Head of caudate nucleus (tissue), 42 donors: ENCODE results near the gene ORMDL3.
"Not testable (repeated sequence)": the region's sequence is repeated elsewhere in the genome, so short reads cannot be mapped to it uniquely, and the experiment has no call there.

Source experiments
- DNase-seq, 42 donors: peaks; one replicate each; pipeline versions ENCODE4 v3.0.0 to v3.0.0-alpha.2; 2020 to 2021; ENCODE audit warnings: mixed read lengths in 7 of 42
- intact Hi-C: fragments of 100-400 bp; cut with DNase I; formaldehyde crosslinking; loops from one replicate; pipeline ENCODE4 v1.15.0; 2022

ORMDL3 gene

GRCh38 chr17:39903158-39903884 is 24.1 kb downstream of the ORMDL3 start:
- no peak for DNase-seq
- intact Hi-C loops, result no loop called here

GRCh38 chr17:39902027-39902426 is 25.4 kb downstream of the ORMDL3 start:
- DNase-seq, intact Hi-C loops: not testable (repeated sequence)

- DNase-seq, result no peak
- intact Hi-C loops, result no loop called here
Measured at GRCh38 chr17:39899215-39899614, 28.2 kb downstream of the ORMDL3 start.

- no peak for DNase-seq
- intact Hi-C loops, result no loop called here
Measured at GRCh38 chr17:39898088-39898487, 29.3 kb downstream of the ORMDL3 start.

- intact Hi-C loops, result no loop called here
- no peak for DNase-seq
Measured at GRCh38 chr17:39894681-39895376, 32.6 kb downstream of the ORMDL3 start.

- DNase-seq, result no peak
- intact Hi-C loops, result no loop called here
Measured at GRCh38 chr17:39889200-39889599, 38.2 kb downstream of the ORMDL3 start.

GRCh38 chr17:39887078-39887477 is 40.3 kb downstream of the ORMDL3 start:
- DNase-seq, result no peak
- intact Hi-C loops, result no loop called here

GRCh38 chr17:39886102-39886501 is 41.3 kb downstream of the ORMDL3 start:
- DNase-seq, intact Hi-C loops: not testable (repeated sequence)

GRCh38 chr17:39872751-39873150 is 54.6 kb downstream of the ORMDL3 start:
- DNase-seq, result no peak
- intact Hi-C loops, result no loop called here

GRCh38 chr17:39871801-39872200 is 55.6 kb downstream of the ORMDL3 start:
- DNase-seq, result no peak
- intact Hi-C loops, result no loop called here
